ACC112 (cell line): ENCODE data around the gene DIPK1C.

Experiments used
- H2AFZ ChIP-seq: fragments of 200-600 bp; sonication (generic); one replicate; pipeline ENCODE4 v1.6.0; 2017; ENCODE audit warnings: antibody characterized with exemption, low read length; ENCODE audit not compliant: unreplicated experiment
- H3K27ac ChIP-seq: fragments of 200-600 bp; sonication (generic); 2 replicates; pipeline ENCODE4 v1.5.1; 2014; ENCODE audit warnings: low read depth, mild to moderate bottlenecking, antibody characterized with exemption, low read length, moderate library complexity
- H3K27me3 ChIP-seq: fragments of 200-600 bp; sonication (generic); 2 replicates; pipeline ENCODE4 v1.6.1; 2014; ENCODE audit warnings: mild to moderate bottlenecking, antibody characterized with exemption, low read length, moderate library complexity, mixed read lengths; ENCODE audit not compliant: insufficient read depth
- H3K36me3 ChIP-seq: fragments of 200-600 bp; sonication (generic); 2 replicates; pipeline ENCODE4 v1.6.1; 2016; ENCODE audit warnings: mild to moderate bottlenecking, antibody characterized with exemption, low read length, moderate library complexity, mixed read lengths; ENCODE audit not compliant: insufficient read depth
- H3K4me1 ChIP-seq: fragments of 200-600 bp; sonication (generic); one replicate; pipeline ENCODE4 v1.6.1; 2016; ENCODE audit warnings: low read length, mixed read lengths; ENCODE audit not compliant: insufficient read depth, unreplicated experiment, control insufficient read depth
- H3K4me3 ChIP-seq: fragments of 200-600 bp; sonication (generic); 2 replicates; pipeline ENCODE4 v1.5.1; 2014; ENCODE audit warnings: mild to moderate bottlenecking, low read depth, low read length
- H3K79me2 ChIP-seq: fragments of 200-600 bp; sonication (generic); one replicate; pipeline ENCODE4 v1.6.0; 2016; ENCODE audit warnings: low read length; ENCODE audit not compliant: control insufficient read depth, unreplicated experiment, insufficient read depth

DIPK1C gene

DNA sequence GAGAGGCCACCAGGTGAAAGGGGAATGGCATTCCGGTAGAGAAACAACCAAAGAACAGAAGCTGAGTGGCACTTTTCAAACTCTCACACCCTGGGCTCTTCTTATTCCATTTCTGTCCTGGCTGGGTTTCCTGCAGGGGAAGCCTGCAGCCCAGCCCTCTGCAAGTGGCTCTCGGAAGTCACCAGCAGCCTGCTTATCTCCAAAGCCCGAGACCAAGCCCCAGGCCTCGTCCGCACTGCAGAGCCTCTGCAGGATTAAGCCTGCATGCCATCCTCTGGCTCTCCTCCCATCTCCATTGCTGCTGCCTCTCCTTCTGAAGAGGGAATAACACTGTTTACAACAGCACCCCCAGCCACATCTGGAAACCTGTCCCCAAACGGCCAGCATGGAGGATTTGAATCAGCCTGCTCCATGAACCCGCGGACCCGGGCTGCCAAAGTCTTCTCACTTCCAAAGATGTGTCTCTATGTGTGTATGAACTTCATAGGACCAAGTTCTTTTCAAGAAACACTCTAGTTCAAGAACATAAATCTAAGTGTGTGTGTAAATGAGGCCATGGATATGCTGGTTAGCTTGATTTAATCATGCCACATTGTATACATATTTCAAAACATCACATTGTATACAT is 54.2 kb downstream of the DIPK1C start:
- Histone ChIP-seq H3K4me1 (no peaks in the 10 kb centered on the region), H3K27me3 (peaks cover 71% of the 10 kb centered on the region), H3K27ac (no peak overlapping the region), H3K4me3 (no peak overlapping the region), H3K36me3 (no peaks in the 10 kb centered on the region), H3K79me2 (no peaks in the 10 kb centered on the region), H2AFZ (no peak overlapping the region)

- Histone ChIP-seq H3K4me1 (no peaks in the 10 kb centered on the region), H3K79me2 (no peaks in the 10 kb centered on the region), H2AFZ (no peak overlapping the region), H3K36me3 (no peaks in the 10 kb centered on the region), H3K27me3 (peaks cover 69% of the 10 kb centered on the region), H3K4me3 (no peak overlapping the region), H3K27ac (no peak overlapping the region)
These were observed 56.3 kb downstream of the DIPK1C start for GRCh38 chr18:74400813-74401212.

- no peak overlapping the region for H3K4me3 ChIP-seq
- peaks cover 74% of the 10 kb centered on the region for H3K27me3 ChIP-seq
- H3K4me1 ChIP-seq, result no peaks in the 10 kb centered on the region
- H3K27ac ChIP-seq, result no peak overlapping the region
- no peaks in the 10 kb centered on the region for H3K36me3 ChIP-seq
- H2AFZ ChIP-seq, result no peak overlapping the region
- no peaks in the 10 kb centered on the region for H3K79me2 ChIP-seq
These were observed 57.8 kb downstream of the DIPK1C start for GRCh38 chr18:74399091-74399887.

DNA sequence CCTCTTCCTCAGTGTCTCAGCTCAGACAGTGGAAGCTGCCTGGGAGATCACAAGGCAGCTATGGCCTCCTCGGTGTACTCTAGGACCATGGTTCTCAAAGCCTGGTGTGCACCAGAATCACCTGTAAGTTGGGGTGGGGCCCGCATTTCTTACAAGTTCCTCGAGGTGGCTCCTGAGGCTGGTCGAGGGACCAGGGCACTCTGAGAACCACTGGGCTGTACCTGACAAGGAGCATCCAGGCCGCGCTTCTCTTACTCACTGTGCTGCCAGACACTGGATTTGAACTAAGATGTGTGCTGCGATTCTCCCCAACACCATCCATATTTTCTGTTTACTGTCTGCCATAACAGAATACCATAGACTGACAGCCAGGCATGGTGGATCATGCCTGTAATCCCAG is 59.5 kb downstream of the DIPK1C start:
- no peaks in the 10 kb centered on the region for H3K4me1 ChIP-seq
- no peak overlapping the region for H2AFZ ChIP-seq
- no peaks in the 10 kb centered on the region for H3K36me3 ChIP-seq
- H3K4me3 ChIP-seq, result no peak overlapping the region
- H3K27ac ChIP-seq, result no peak overlapping the region
- H3K27me3 ChIP-seq, result peaks cover 83% of the 10 kb centered on the region
- no peaks in the 10 kb centered on the region for H3K79me2 ChIP-seq

DNA sequence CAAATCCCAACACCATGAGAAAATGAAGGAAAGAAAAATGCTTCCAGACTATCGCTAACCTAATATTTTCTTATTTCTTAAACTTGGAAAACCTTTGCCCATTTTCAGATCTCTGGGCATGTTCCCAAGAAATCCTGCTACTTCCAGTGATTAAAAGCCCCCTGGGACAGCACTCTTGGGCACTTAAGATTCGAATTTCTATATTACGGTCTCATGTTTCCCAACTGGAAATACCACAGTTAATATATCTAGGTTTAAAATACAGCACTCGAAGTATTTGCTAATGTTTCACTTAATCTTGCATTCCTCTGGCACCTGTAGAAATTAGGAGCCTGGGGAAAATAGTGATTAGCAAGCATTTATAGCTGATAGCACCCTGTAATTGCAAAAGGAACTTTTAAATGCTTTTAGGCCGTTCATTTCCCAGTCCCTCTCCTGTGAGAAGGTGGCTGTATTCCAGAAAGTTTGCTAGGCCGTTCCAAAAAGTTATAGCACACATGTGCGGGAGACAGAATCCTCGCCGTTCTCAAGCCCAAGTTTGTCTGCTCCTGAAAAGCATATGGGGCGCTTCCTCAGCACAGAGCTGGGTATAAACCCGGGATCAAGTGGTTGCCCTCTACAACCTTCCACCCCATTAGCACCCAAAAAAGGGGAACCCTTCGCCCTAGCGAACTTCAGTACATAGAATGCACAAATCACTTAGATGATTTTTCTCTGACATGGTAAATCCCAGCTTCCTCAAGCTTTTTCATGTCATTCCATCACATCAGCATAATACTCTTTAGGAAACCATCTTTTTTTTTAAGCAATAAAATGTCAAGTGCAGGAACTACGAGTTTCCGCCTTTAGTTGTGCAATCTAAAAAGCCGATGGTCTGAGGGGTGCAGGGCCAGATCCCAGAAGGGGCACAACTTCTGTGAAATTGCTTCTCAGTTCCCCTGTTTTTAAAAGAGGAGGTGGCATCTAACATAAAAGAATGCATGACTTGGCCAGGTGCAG is 60.6 kb downstream of the DIPK1C start:
- no peaks in the 10 kb centered on the region for H3K4me1 ChIP-seq
- no peak overlapping the region for H3K27ac ChIP-seq
- no peaks in the 10 kb centered on the region for H3K79me2 ChIP-seq
- H3K27me3 ChIP-seq, result peaks cover 90% of the 10 kb centered on the region
- no peak overlapping the region for H2AFZ ChIP-seq
- H3K4me3 ChIP-seq, result no peak overlapping the region
- no peaks in the 10 kb centered on the region for H3K36me3 ChIP-seq

GRCh38 chr18:74395648-74396154 is 61.4 kb downstream of the DIPK1C start:
- H2AFZ ChIP-seq, result no peak overlapping the region
- H3K36me3 ChIP-seq, result no peaks in the 10 kb centered on the region
- H3K27ac ChIP-seq, result no peak overlapping the region
- no peak overlapping the region for H3K4me3 ChIP-seq
- H3K27me3 ChIP-seq, result peaks cover 90% of the 10 kb centered on the region
- no peaks in the 10 kb centered on the region for H3K79me2 ChIP-seq
- no peaks in the 10 kb centered on the region for H3K4me1 ChIP-seq

GRCh38 chr18:74395006-74395405 is 62.1 kb downstream of the DIPK1C start:
- Histone ChIP-seq H3K4me3 (no peak overlapping the region), H3K4me1 (no peaks in the 10 kb centered on the region), H3K79me2 (no peaks in the 10 kb centered on the region), H3K27me3 (peaks cover 90% of the 10 kb centered on the region), H3K27ac (no peak overlapping the region), H2AFZ (no peak overlapping the region), H3K36me3 (no peaks in the 10 kb centered on the region)

DNA sequence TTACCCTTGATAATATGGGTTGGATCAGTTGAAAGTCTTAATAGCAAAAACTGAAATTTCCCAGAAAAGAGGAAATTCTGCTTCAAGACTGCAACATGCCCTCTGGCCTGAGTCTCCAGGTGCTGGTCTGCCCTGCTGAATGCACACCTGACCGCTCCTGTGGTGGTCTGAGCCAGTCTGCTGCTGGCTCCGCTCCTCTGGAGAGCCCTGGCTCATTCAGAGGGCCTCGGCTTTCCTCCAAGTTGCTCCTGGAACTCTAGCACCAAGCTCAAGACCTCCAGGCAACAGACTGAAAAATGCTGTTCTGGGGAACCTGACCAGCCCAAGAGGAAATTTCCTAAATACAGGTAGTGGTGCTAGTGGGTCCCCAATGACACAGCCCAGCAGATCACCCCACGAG is 64.8 kb downstream of the DIPK1C start:
- H3K27me3 ChIP-seq, result peaks cover 82% of the 10 kb centered on the region
- H3K79me2 ChIP-seq, result no peaks in the 10 kb centered on the region
- no peaks in the 10 kb centered on the region for H3K36me3 ChIP-seq
- no peak overlapping the region for H3K27ac ChIP-seq
- no peaks in the 10 kb centered on the region for H3K4me1 ChIP-seq
- no peak overlapping the region for H2AFZ ChIP-seq
- H3K4me3 ChIP-seq, result no peak overlapping the region

DNA sequence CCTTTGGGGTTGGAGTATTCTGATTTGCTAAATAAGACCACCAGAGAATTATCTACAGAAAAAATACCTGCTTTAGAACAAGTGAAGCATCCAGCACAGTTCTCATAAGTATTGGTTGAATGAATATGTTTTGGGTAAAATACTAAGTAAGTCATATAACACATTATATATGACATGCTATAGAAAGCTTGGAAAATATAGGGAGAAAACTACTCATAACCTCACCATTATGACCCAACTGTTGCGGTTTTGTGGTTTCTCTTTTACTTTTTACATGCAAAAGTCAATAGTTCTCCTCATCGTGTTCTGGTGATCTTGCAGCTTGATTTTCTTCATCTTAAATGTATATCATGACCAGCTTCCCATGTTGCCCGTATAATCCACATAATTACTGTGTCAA is 66.2 kb downstream of the DIPK1C start:
- Histone ChIP-seq H3K36me3 (no peaks in the 10 kb centered on the region), H3K4me3 (no peak overlapping the region), H3K79me2 (no peaks in the 10 kb centered on the region), H3K27ac (no peak overlapping the region), H2AFZ (no peak overlapping the region), H3K4me1 (no peaks in the 10 kb centered on the region), H3K27me3 (peaks cover 78% of the 10 kb centered on the region)

- Histone ChIP-seq H3K4me1 (no peaks in the 10 kb centered on the region), H3K4me3 (no peak overlapping the region), H3K79me2 (no peaks in the 10 kb centered on the region), H3K27ac (no peak overlapping the region), H3K36me3 (no peaks in the 10 kb centered on the region), H3K27me3 (peaks cover 79% of the 10 kb centered on the region), H2AFZ (no peak overlapping the region)
These were observed 67.1 kb downstream of the DIPK1C start for GRCh38 chr18:74389991-74390390.
